HG02763 (cell line): ENCODE measurements around the gene RALGAPA2.
"Not testable (repeated sequence)": the region's sequence is repeated elsewhere in the genome, so short reads cannot be mapped to it uniquely, and the experiment has no call there.

Experiments used
- ATAC-seq: cut with Tn5 transposase; IDR thresholded peaks from one replicate; pipeline ENCODE4 v1.9.1; 2021; ENCODE audit warnings: mild to moderate bottlenecking, moderate library complexity; ENCODE audit not compliant: unreplicated experiment

The RALGAPA2 gene

DNA sequence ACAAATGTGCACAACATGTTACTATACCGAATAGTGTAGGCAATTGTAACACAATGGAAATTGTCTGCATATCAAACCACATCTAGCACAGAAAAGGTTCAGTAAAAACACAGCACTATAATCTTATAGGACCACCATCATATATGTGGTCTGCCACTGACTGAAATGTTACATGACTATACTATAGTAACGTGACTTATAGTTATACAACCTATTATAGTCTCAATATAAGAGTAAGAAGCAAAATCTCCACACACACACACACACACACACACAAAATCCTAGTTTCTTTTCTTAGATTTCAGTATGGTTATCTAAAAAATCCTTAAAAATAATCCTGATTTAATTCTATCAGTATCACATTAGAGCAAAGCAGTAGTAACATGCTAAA, 164.6 kb downstream of the RALGAPA2 start:
- no peak for ATAC-seq

DNA sequence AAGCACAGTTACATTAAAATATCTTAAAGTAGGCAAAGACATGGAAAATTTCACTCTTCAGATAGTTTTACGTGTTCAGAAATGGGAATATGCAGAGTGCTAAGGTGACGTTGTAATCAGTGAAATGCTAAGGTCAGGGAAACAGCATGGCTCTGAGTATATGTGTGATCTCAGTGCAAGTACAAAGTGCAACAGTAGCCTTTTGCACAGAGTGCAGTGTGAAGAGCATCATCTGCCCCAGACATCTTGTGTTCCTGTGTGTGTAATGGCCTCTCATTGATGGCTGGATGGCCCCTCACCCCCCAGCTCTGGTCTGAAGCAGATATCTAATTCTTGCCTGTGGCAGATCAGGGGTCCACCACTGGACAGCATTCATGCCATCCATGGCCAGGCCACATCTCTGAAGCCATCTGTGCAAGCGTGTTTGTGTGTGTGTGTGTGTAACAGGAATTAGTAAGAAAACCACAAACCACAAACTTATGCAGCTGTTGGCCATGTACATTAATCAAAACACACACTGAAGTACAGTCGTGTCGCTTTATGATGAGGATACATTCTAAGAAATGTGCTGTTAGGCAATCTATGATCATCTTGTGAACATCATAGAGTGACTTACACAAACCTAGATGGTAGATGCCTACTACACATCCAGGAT, 165.1 kb downstream of the RALGAPA2 start:
- no peak for ATAC-seq

DNA sequence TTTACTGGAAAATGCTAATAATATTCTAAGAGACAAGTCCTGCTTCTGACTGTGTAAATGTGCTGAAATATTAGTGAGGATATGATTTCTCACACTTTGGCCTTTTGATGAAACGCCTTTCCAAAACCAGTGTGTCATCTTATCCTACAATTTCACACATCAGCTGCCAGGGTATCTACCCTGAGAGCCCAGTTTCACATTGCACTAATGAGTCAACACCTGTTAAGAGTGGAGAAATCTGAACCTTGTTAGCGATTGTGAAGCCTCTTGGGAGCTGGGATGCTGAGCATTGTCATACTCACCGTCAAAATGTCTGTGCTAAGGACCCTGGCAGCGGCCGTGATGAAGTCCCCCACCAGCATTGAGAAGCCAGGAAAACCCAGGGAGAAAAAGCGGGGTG, 166.0 kb downstream of the RALGAPA2 start:
- no peak for ATAC-seq

DNA sequence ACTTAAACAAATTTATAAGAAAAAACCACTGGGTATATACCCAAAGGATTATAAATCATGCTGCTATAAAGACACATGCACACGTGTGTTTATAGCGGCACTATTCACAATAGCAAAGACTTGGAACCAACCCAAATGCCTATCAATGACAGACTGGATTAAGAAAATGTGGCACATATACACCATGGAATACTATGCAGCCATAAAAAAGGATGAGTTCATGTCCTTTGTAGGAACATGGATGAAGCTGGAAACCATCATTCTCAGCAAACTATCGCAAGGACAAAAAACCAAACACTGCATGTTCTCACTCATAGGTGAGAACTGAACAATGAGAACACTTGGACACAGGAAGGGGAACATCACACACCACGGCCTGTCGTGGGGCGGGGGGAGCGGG, 169.1 kb downstream of the RALGAPA2 start:
- ATAC-seq = not testable (repeated sequence)

DNA sequence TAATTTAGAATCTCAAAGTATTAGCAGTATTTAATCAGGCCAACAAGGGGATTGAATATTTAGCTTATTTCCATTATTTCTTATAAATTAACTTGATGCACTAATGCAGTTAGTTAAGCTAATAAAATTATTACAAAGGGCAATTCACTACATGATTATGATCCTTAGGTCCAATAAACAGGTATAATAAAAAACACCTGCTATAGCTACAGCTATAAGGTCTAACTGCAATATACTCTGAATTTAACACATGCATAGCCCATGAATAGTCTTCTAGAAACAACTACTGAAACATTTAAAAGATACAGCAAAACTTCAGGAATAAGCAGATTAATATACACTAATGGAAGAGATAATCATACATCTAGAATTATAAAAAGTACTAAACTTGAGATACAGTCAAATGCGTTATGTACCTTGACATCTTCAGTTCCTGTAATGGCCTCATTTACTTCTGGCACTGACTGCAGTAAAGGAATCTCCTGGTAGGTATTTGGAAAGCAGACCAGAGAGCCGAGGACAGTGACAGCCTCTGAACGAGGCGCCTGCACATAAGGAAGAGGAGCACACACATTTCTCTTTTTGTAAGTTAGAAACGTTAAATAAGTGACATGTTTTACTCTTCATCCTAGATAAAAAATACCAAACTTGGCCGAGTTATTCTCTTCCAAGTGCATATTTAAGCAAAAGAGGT, 176.1 kb downstream of the RALGAPA2 start:
- ATAC-seq = no peak

DNA sequence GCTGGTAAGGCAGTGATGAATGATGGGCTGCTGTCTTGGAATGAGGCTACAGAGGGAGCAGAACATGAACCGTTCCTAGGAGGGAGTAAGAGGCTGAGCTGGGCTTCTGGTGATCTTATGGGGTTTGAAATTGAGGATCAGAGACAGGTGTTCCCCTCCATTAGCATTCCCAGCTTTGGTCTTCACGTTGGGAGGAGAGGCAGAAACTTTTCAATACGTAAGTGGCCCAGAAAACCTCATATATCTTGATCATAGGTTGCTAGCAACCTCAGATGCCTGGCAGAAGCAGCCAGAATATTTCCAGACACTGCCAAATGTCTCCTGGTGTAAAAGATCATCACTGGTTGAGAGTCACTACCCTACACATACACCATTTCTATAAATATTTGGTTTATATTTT, 177.4 kb downstream of the RALGAPA2 start:
- ATAC-seq = no peak

DNA sequence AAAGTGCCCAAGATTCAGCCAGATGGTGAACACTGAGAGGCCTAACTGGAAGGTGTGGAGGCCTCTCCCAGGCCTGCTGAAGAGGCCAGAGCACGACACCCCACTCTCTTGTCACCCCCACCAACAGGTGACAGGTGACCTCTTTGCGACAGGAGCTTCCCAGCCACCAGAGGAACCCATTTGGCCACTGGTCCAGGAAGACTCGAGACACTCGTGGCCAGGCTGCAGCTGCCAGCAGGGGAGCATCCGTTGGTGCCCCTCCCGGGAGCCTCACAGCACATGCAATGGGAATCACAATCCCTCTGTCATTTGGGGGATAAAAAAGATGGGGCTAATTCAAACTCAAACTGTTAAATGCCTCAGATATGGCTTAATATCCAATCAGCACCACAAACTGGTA, 181.2 kb downstream of the RALGAPA2 start:
- ATAC-seq = no peak

DNA sequence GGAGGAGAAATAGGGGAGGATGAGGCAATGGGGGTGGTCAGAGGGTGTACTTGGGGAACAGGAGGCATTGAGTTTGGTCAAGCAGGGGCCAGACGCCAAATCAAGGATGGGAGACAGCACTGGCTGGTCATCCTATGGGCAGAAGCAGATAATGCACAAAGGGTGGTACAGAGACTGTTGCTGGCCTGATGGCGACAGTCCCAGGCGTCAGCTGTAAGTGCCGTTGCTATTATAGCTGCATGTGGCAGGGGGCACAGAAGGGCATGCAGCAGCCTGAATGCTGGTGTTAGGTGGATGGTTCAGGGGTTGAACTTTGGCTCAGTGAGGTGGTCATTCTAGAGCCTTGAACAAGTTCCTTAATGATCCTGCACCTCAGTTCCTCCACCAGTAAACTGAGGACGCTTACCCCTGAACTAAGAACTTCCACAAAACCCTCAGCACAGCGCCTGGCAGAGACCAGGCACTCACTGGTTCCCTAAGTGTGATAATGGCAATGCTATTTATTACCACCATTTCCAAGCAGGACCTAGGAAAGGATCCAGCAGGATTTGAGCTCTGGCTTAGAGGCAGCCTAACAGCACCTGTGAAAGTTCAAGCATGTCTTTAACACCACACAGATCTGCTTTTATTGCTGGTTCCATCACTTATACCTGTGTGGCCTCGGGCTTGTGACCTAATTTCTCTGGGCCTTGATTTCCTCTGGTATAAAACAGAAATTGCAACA, 181.9 kb downstream of the RALGAPA2 start:
- ATAC-seq = no peak

DNA sequence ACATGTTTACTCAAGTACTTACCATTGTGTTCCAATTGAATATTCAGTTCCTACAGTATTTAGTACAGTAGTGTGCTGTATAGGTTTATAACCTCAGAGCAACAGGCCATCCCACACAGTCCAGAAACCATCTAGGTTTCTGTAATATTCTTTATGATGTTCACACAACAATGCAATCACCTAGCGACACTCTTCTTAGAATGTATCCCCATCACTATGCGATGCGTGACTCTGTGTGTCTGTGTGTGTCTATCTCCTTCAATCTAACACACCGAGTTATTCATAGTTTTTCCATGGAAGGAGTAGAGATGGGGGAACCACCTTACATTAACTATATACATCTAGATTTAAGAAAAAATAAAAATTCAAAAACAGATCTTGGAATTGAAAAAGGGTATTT, 182.8 kb downstream of the RALGAPA2 start:
- no peak for ATAC-seq

DNA sequence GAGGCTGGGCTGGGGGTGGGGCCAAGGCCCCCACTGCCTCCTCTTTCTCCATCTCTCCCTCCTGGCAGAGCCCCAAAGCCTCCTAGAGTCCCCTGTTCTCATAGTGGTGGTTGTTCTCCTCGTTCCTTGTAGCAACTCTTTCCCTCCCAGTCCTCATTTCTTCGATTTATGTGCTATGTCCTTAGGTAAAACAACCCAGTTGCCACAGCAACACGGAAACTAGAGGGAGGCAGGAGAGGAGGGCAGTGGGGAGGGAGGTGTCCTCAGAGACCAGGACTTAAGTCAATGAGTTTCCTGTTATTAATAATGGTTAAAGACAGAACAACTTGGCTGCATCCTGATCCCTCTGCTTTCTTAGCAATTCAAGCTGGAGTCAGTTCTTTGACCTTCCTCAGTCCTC, 183.6 kb downstream of the RALGAPA2 start:
- no peak for ATAC-seq

DNA sequence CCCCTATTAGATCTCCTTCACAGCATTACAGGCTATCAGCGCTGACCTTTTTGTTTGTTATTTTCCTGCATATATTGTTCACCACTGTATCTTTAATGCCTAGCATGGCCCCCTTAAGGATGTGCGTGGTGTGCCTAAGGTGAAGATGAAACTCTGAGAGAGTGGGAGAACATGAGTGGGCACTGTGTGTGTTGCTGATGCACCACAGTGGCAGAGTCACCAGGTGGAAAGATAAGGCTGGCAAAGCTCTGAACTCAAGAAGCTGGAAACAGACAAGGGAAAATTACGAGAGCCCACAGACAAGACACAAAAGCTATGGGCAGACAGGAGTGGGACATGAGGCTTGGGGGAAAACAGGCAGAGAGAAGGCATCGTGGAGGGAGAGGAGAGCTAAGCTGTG, 184.8 kb downstream of the RALGAPA2 start:
- no peak for ATAC-seq

DNA sequence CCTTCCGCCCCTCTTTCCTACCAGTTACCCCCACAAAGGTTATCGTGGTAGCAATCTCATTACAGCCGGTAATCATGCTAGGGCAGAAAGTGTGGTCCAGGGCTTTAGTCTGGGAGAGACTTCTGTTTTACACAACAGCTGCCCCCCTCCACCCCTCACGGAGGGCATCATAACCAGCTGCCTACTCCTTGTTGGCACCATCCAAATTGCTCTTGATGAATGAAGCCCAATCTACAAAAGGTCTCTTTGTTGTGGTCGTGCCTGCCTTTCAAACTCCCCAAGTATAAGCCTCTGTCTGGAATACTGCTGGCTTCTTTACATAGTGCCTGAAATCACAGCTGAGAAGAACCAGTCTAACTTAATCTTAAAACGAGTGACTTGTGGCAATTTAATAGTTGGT, 186.7 kb downstream of the RALGAPA2 start:
- no peak for ATAC-seq

DNA sequence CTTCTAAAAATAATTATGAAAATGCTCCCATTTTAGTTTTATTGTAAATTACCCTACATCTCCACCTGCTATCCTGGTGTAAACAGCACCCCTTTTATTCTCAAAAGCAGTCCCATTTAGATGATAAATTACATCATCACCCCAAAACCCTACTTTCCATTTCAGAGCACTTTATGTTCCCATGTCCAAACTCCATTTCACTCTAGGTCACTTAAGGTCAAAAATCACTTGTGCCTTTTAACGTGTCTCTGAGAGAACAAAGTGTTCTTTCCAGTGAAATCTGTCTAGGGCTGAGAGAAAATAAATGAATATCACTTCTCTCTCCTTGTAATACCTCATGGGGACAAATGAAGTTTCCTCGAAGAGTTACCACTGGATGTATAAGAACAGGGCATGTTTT, 187.2 kb downstream of the RALGAPA2 start:
- ATAC-seq = no peak

DNA sequence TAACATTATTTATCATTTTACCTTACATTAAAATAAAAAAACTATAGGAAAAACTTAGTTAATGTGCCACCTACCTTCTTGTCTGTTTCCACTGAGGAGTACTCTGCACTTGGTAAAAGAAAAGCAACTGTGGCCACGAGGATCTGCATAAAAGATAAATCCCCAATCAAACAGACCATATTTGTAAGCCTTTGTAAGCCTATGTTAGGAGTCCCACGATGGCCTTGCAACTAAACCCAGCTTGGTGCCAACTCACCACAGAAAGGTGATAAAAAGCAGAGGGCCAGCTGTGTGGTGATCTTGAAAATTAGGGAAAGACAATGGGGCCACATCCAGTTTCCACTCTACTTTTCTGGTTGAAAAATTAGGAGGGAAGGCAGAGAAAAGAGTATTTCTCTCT, 187.7 kb downstream of the RALGAPA2 start:
- ATAC-seq = no peak

DNA sequence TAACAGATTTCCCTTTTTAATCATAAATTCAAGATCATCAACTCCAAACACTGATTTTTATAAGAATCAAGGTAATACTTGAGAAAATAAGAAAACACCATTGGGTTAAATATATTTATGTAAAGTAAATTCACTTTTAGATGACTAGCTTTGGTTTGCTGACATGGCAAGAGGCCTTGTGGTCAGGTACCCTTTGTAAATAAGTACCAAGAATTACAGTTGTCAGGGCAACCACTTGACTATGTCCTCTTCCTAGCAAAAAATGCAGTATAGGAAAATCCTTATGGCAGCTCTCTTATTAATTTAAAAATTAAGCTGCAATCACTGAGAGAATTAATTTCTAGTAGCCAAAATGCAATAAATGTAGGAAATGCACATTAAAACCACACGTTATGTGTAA, 190.7 kb downstream of the RALGAPA2 start:
- ATAC-seq = no peak

DNA sequence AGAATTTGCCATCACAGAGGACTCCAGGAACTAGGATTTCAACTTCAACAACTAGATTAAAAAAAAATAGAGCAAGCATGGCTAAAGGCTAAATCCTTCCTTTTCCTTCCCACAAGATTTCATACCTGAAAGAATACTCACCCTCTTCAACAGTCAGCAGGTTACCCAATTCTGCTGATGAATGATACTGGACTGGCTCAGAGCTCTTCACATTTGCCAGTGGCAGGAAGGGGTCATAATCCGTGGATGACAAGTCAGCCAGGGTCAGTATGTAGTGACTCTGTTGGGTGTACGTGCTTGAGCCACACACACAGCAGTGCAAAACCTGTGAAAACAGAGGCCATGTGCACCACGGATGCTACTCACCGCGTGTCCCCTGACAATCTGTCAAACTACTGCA, 191.7 kb downstream of the RALGAPA2 start:
- ATAC-seq = no peak

DNA sequence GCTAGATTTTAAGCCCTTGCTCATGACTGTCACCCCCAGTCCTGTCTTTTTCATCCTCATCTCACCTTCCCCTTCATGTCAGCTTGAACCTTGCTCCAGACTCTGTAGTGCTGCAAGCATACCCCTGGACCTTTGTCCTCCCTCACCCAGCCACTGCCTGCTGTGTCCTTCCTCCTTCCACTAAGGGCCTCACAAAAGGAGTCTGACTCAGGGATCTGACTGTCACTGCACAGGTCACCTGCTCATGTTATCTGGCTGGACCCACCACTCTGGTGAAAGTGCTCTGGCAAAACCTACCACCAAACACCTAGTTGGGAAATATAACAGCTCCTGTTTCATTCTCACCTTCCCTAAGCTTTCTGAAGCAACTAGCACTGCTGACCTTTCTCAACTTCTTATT, 193.2 kb downstream of the RALGAPA2 start:
- ATAC-seq = no peak

DNA sequence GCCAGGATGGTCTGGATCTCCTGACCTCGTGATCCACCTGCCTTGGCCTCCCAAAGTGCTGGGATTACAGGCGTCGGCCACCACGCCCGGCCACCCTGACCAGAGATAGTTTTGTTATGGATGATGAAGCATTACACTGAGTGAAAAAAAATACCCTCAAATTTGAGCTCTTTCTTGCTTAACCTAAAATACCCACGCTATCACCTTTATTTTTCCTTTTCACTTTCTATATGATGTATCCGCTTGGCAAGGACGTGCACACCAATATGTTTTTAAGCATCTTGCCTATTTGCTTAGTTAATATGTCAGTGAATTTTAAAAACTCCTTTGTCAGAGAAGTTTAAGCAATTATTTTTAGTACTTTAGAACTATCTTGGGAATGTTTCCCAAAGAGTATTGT, 194.2 kb downstream of the RALGAPA2 start:
- ATAC-seq = no peak

DNA sequence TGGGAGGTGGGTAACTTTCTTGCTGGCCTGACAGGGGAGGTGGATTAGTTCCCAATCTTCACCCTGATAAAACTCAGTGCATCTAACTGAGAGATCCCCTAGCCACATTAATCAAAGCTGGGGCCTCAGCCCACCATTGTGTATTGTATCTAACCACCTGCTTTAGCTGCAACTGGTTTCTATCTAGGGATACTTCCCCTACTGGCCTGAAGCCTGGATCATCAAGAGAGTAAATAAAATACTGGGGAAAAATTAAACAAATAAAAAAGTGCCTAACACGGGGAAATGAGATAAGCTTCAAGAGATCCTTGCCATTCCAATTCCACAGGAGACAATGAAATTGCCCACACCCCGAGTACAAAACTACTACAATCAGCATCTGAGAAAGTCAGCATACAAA, 195.1 kb downstream of the RALGAPA2 start:
- no peak for ATAC-seq

DNA sequence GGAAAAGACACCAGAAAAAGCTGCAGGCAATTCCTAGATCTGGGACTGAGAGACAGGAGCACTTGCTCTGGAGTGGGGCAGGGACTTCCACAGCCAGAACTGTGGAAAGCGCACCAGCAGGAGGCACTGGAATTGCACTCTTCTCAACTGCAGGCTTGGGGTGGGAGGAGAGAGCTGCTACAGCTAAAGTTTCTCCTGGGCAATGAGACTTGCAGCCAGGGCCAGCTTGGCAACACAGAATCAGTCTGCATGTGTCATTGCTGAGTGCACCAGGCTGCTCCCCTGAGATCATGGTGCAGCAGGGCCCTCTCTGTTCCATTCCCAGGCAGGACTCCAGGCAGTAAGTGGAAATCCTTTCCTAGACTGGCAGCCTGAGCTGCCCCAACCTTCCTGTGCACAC, 198.7 kb downstream of the RALGAPA2 start:
- ATAC-seq = no peak

DNA sequence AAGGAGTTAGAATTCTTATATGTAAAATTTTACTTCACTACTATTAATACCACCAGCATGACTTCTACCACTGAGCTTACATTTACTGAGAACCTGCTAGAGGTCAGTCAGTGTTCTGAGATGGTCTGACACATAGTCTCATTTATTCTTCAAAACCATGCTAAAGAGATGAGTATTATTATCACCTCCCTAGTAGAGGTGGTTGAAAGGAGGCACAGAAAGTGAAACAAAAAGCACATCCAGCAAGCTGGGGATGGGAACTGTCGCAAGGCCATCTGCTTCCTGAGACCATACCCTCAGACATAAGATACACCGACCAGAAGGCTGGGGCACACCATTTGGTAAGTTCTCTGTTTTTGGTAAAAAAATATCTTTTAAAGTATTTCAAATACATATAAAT, 206.9 kb downstream of the RALGAPA2 start:
- no peak for ATAC-seq

DNA sequence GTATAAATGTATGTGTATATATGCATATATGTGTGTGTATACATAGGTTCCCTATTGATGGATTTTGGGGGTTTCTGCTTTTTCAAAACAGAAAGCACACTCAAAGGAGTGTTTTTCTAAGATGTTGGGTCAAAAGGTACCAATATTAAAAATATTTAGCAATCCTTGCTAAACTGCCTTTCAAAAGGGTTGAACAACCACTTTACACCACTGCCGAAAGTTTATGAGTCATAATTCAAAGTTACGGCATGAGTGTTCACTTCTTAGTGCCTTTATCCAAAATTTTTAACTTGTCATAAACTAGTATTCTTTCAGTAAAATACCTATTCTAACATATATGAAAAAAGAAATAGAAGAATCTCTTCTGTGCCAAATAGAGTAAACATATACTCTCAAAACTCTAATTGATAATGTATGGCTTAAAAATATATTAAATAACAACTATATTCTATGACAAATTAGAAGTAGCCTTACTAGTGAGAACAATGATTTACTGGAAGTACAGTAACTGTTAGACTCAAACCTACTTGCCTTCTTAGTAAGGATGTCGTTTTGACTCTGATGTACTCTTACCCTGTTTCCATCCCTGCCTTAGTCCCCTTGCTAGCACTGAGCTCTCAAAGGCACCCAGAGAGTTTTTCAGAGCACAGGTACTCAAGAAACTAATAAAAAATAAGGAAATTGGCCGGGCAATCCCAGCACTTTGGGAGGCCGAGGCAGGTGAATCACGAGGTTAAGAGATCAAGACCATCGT, 208.5 kb downstream of the RALGAPA2 start:
- ATAC-seq = no peak
